Endodermal cell (in vitro differentiated cells): ENCODE results near the gene PRKCE. TPM values are rescaled to one million over a fixed set of nuclear protein-coding genes. Genes with fewer than 3 reads are reported as not detected.

Source experiments
- DNase-seq: peaks from one replicate; pipeline ENCODE4 v3.0.0-alpha.2; 2017
- H3K27ac ChIP-seq: 2 replicates; pipeline ENCODE4 v1.5.1; 2013; ENCODE audit warnings: mild to moderate bottlenecking, low read depth, low read length, moderate library complexity
- H3K27me3 ChIP-seq: 2 replicates; pipeline ENCODE4 v1.6.1; 2013; ENCODE audit warnings: mild to moderate bottlenecking, low read length, moderate library complexity; ENCODE audit not compliant: insufficient read depth, control insufficient read depth, poor library complexity, severe bottlenecking
- H3K36me3 ChIP-seq: 2 replicates; pipeline ENCODE4 v1.7.0; 2013; ENCODE audit warnings: mild to moderate bottlenecking, low read length, moderate library complexity; ENCODE audit not compliant: control insufficient read depth, insufficient read depth
- H3K4me1 ChIP-seq: one replicate; pipeline ENCODE4 v1.7.0; 2013; ENCODE audit warnings: low read length; ENCODE audit not compliant: control insufficient read depth, insufficient read depth
- H3K4me3 ChIP-seq: 2 replicates; pipeline ENCODE4 v1.5.1; 2013; ENCODE audit warnings: mild to moderate bottlenecking, low read length, moderate library complexity
- H3K9ac ChIP-seq: 2 replicates; pipeline ENCODE4 v1.6.1; 2013; ENCODE audit warnings: mild to moderate bottlenecking, low read length, moderate library complexity; ENCODE audit not compliant: poor library complexity, severe bottlenecking; ENCODE audit errors: extremely low read depth
- H3K9me3 ChIP-seq: 2 replicates; pipeline ENCODE4 v1.6.1; 2013; ENCODE audit warnings: mild to moderate bottlenecking, low read length, moderate library complexity; ENCODE audit not compliant: control insufficient read depth
- H3K27ac Mint-ChIP-seq: 2 replicates; pipeline ENCODE4 v1.8.0; 2020; ENCODE audit warnings: mixed read lengths
- H3K27me3 Mint-ChIP-seq: 2 replicates; pipeline ENCODE4 v1.8.0; 2021; ENCODE audit warnings: mild to moderate bottlenecking, mixed read lengths; ENCODE audit not compliant: insufficient read depth
- H3K36me3 Mint-ChIP-seq: 2 replicates; pipeline ENCODE4 v1.8.0; 2020; ENCODE audit warnings: low read depth, mixed read lengths
- H3K4me1 Mint-ChIP-seq: 2 replicates; pipeline ENCODE4 v1.8.0; 2020; ENCODE audit warnings: mixed read lengths
- H3K4me3 Mint-ChIP-seq: 2 replicates; pipeline ENCODE4 v1.8.0; 2020; ENCODE audit warnings: mild to moderate bottlenecking, moderate library complexity, mixed read lengths
- H3K9me3 Mint-ChIP-seq: 2 replicates; pipeline ENCODE4 v1.8.0; 2020; ENCODE audit warnings: mild to moderate bottlenecking, mixed read lengths
- WGBS, 2 experiments: methylation state at CpG; one replicate each; pipeline versions ENCODE4 v1.1.5 to v1.1.7; 2013; ENCODE audit warnings: missing lambda C conversion rate in 2 of 2, mixed read lengths in 1 of 2; ENCODE audit not compliant: insufficient coverage in 1 of 2, insufficient read length in 1 of 2; 5-methylcytosine and 5-hydroxymethylcytosine counted together
- total RNA-seq, 2 donors: library from RNA; stranded (reverse); fragmentation: NEBNext Ultra II Directional in 1 of 2; extraction: Animal tissue kit (Norgen Biotek cat#: 25700) in 1 of 2; gene quantifications; 2 replicates in 1 of 2; 3 replicates in 1 of 2; pipeline ENCODE4 v1.2.1, GENCODE V29; 2021
- TF ChIP-seq, protein P1 (sequence below): fragments of 200-600 bp; sonication (generic); conservative IDR thresholded peaks from 2 replicates; pipeline ENCODE4 v1.5.0; 2021; ENCODE audit warnings: antibody characterized with exemption, mild to moderate bottlenecking

Gene PRKCE
- total RNA-seq, 2 donors from 2014 or later, result 1.4 to 1.7 TPM

DNA sequence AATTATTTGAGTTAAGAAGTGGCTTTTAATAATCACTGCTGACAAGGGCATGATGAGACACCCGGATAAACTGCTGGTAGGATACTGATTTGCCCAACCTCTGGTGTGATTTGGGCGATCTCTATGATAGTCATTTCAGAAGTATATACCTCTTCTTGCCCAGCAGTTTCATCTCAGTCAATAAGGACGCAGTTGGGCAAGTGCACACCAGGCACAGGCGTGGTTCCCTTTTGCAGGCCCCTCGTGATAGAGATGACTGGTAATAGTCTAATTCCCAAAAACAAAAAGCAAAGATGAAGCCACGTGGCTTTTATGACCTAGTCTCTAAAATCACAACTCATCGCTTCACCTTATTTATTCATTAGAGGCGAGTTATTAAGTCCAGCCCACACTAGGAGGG is 246.4 kb downstream of the PRKCE start:
- Mint-ChIP-seq H3K4me3 (no peak overlapping the region), H3K27me3 (peaks cover 36% of the 10 kb centered on the region), H3K27ac (no peak overlapping the region), H3K9me3 (no peaks in the 10 kb centered on the region), H3K4me1 (peaks cover 2% of the 10 kb centered on the region), H3K36me3 (no peaks in the 10 kb centered on the region)
- WGBS, 2 experiments, result 94 to 96% methylated on average over 3 to 8 of the region's 8 CpGs
- Histone ChIP-seq H3K9me3 (no peaks in the 10 kb centered on the region), H3K9ac (no peak overlapping the region), H3K36me3 (no peaks in the 10 kb centered on the region), H3K27ac (no peak overlapping the region), H3K4me1 (no peaks in the 10 kb centered on the region), H3K27me3 (peaks cover 24% of the 10 kb centered on the region), H3K4me3 (no peak overlapping the region)
- no peak for DNase-seq
- TF ChIP-seq, protein P1, sequence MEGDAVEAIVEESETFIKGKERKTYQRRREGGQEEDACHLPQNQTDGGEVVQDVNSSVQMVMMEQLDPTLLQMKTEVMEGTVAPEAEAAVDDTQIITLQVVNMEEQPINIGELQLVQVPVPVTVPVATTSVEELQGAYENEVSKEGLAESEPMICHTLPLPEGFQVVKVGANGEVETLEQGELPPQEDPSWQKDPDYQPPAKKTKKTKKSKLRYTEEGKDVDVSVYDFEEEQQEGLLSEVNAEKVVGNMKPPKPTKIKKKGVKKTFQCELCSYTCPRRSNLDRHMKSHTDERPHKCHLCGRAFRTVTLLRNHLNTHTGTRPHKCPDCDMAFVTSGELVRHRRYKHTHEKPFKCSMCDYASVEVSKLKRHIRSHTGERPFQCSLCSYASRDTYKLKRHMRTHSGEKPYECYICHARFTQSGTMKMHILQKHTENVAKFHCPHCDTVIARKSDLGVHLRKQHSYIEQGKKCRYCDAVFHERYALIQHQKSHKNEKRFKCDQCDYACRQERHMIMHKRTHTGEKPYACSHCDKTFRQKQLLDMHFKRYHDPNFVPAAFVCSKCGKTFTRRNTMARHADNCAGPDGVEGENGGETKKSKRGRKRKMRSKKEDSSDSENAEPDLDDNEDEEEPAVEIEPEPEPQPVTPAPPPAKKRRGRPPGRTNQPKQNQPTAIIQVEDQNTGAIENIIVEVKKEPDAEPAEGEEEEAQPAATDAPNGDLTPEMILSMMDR, result no peak

DNA sequence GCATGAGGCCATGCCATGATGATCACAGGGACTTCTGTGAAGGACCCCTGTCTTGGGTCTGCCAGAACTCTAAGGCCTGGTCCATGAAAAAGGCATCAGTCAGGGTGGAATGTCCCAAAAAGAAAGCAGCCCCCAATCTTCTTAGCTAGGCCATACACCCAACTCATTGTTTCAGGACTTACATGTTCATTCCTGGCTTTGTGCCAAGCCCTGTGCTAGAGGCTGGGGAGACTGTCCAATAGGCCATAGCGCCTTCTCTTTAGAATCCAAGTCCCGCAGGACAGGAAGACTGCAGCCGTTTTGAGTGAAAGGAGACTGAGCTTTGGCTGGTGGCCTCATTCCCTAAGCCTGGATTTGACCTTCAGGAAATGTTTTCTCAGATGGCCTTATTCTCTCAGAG is 247.3 kb downstream of the PRKCE start:
- no peaks in the 10 kb centered on the region for H3K9me3 Mint-ChIP-seq
- 91 to 95% methylated on average over 3 of the region's 3 CpGs for WGBS, 2 experiments
- no peak overlapping the region for H3K9ac ChIP-seq
- H3K4me1 ChIP-seq, result no peaks in the 10 kb centered on the region
- TF ChIP-seq, protein P1, result no peak
- no peak overlapping the region for H3K4me3 ChIP-seq
- no peaks in the 10 kb centered on the region for H3K36me3 ChIP-seq
- peaks cover 33% of the 10 kb centered on the region for H3K27me3 ChIP-seq
- no peaks in the 10 kb centered on the region for H3K9me3 ChIP-seq
- H3K4me1 Mint-ChIP-seq, result no peaks in the 10 kb centered on the region
- H3K27me3 Mint-ChIP-seq, result peaks cover 40% of the 10 kb centered on the region
- DNase-seq, result no peak
- H3K4me3 Mint-ChIP-seq, result no peak overlapping the region
- no peak overlapping the region for H3K27ac Mint-ChIP-seq
- no peaks in the 10 kb centered on the region for H3K36me3 Mint-ChIP-seq
- H3K27ac ChIP-seq, result no peak overlapping the region

DNA sequence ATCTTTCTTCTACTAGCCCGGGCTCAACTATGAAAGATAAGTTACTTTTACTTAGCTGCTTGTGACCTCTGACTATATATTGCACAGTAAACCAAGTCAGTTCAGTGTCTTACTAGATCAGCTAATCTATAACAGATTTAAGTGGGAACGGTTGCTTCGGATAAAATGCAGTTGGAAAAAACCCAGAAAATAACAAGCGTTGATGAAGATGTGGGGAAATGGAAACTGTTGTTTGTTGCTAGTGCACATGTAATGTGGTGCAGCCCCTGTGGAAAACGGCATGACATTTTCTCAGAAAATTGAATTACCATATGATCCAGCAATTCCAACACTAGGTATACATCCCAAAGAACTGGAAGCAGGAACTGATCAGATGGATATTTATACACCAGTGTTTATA is 248.5 kb downstream of the PRKCE start:
- Mint-ChIP-seq H3K4me1 (no peaks in the 10 kb centered on the region), H3K36me3 (no peaks in the 10 kb centered on the region), H3K9me3 (no peaks in the 10 kb centered on the region), H3K27ac (no peak overlapping the region), H3K4me3 (no peak overlapping the region), H3K27me3 (peaks cover 46% of the 10 kb centered on the region)
- Histone ChIP-seq H3K36me3 (no peaks in the 10 kb centered on the region), H3K4me3 (no peak overlapping the region), H3K9ac (no peak overlapping the region), H3K9me3 (no peaks in the 10 kb centered on the region), H3K27ac (no peak overlapping the region), H3K27me3 (peaks cover 43% of the 10 kb centered on the region), H3K4me1 (no peaks in the 10 kb centered on the region)
- TF ChIP-seq, protein P1, result no peak
- WGBS, 2 experiments, result 88 to 95% methylated on average over 3 to 5 of the region's 5 CpGs
- DNase-seq, result no peak
